ENCODE data around the gene CDH11.

- TF ChIP-seq, protein P1, sequence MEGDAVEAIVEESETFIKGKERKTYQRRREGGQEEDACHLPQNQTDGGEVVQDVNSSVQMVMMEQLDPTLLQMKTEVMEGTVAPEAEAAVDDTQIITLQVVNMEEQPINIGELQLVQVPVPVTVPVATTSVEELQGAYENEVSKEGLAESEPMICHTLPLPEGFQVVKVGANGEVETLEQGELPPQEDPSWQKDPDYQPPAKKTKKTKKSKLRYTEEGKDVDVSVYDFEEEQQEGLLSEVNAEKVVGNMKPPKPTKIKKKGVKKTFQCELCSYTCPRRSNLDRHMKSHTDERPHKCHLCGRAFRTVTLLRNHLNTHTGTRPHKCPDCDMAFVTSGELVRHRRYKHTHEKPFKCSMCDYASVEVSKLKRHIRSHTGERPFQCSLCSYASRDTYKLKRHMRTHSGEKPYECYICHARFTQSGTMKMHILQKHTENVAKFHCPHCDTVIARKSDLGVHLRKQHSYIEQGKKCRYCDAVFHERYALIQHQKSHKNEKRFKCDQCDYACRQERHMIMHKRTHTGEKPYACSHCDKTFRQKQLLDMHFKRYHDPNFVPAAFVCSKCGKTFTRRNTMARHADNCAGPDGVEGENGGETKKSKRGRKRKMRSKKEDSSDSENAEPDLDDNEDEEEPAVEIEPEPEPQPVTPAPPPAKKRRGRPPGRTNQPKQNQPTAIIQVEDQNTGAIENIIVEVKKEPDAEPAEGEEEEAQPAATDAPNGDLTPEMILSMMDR (IDR thresholded peaks at IDR 0.05; ENCODE audit: low read length) = no peak
- TF ChIP-seq EZH2 (optimal IDR thresholded peaks at IDR 0.05; ENCODE audit: low read depth, low read length) = no peak
- TF ChIP-seq EZH2phosphoT487 (IDR thresholded peaks at IDR 0.05; ENCODE audit: low read length) = no peak
Observed at GRCh38 chr16:64903770-64904169, 218.1 kb downstream of the CDH11 start.
